ENCODE measurements around the gene EPS8L3.

The EPS8L3 gene

DNA sequence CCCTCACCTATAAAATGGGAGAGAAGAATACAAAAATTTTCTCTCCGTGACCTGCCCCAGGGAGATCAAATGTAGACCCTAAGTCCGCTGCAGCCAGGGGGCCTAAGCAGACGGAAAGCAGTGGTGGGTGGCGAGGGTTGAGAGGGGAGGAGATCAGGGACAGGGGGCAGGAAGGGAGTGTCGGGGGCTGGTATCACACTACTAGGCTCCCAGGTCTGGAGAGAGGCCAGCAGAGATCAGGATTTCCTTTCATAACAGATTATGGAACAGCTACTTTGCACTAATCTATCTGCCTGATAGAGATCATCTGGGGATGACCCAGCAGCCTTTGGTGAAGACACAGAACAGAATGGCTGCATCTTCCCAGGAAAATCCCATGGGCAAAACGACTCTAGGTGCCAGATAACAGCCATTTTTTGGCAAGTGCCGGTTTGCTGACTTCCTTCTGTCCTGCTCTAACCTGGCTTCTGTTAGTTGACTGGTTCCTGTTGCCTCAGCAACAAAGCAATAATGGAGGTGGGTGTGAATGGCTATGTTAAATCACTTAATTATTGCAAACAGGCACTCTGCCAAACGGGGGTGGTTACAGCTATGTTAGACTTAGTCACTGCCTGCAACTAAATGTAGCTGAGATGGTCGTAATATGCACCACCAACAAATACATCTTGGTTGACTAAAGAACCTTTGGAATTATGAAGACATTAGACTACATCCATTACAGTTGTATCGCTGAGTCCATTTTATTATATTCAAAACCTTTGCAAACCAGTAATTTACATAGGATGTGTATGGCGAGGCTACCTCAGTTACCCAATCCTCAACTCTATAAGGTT lies 30.0 kb upstream of the EPS8L3 start:
- peak; percentile 54 for DNase-seq

DNA sequence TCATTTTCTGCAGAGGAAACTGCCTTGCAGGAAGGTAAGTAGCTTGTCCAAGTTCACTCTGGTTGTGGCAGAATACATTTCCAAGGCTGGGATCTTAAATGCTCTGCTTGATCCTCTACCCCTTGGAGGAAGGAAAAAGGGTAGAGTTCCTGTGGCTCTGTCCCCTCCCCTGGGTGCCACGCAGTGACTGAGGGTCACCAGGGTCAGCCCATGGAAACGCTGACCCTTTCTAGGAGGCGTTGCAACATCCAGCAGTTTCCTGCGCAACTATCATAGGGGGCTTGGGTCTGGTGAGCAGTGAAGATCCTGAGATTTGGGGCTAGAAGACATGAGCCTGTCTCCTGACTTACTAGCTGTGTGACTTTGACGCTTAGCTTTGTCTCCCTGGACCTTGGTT lies 29.4 kb upstream of the EPS8L3 start:
- no peak for DNase-seq

DNA sequence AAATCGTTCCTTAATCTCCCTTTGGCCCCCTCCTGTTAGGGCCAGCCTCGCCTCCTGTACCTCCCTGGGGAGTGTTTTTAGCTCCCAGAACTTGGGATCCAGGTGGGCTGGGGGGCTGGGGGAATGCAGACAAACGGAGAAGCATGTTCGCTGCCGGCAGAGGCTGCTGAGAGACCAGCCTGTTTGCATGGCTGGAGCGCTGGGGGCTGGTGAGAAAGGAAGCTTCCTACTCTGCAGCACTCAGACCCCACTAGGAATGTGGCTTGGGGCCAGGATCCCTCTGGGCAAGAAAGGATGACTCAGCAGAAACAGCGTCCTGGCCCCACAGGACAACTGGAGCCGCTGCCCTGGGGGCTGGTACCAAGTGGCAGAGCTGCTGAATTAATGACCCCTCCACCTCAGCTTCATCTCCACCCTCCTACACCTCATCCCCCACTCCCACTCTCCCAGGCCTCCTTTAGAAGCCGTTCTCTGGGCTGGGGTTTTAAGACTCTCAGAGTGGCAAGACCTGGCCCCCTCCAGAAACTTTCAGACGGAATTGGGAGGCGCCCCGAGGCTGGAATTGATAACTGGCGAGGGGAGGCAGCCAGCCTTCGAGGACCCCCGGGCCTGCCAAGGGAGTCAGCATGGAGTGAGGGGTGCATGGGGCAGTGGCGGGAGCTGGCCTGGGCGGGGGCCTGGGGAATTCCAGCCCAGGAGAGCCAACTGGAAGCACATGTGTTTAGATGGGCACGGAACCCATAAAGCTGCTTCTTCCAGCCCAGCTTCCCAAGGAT lies 28.5 kb upstream of the EPS8L3 start:
- peak; percentile 17 for DNase-seq

DNA sequence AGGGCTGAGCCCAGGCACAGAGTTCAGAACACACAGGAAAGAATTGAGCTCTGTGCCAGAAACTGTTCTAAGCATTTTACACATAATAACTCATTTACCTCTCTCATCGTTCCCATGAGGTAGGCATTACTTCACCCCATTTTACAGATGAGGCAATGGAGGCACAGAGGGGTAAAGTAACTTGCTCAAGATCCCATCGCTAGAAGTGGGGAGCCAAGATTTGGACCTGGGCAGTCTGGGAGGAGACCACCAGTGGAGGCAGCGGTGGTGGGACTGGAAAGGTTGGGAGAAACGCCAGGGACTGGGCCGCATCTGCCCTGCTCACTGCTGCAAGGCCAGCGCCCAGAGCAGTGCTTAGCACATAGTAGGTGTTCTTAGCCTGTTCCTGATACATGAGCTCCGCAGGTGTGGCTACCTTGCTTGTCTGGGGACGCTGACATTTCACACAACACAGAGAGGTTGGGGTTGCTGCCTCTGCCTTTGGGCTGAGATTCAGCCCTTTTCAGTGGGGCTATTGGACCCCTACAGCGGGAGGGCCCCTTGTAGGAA lies 27.8 kb upstream of the EPS8L3 start:
- no peak for DNase-seq

DNA sequence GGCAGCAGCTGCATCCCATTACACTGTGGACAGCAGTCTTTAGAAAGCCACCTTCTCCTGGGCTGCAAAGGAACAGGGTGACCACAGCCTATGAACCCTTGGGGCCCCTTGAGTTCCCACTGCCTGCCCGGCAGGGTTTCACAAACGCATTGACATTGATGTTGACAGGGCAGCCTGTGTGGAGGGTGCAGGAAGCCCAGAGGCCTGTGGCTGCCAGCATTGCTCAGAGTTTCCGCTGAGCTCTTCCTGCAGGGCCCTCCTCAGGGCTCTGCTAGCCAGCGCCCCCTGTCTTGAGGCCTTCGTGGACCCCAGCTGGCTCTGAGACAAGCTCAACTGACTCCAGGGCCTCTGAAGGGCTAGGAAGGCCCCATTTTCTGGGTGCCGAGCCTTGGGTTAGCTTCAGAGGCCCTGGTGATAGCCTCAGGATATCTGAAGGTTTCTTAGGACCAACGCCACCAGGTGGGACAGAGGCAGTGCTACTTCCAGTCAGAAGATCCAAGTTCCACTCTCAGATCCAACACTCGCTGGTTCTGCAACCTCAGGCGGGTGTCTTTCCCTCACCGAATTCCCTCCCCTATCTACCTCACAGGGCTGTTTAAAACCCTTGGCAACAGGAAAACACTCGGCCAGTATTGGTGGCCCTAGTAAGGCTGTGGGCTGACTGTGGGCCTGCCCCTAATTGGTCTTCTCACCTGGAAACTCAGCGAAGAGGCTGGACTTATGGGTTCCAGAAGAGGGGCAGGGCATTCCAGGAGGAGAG lies 27.2 kb upstream of the EPS8L3 start:
- DNase-seq = no peak

DNA sequence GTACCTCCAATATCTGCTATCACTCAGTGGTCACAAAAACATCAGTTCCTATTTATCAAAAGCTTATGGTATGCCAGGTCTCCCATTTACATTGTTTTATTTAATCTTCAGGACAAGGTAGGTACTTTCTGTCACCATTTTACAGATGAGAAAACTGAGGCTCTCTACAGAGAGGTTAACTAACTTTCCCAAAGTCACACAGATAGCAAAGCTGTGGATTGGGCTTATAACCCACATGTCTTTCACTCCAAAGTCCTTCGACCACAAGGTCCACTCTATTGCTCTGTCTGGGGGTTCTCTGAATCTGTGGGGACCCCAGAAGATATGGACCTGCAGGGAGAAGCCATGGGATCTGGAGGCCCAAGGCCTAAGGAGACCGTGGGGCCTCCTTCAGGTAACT lies 26.6 kb upstream of the EPS8L3 start:
- DNase-seq = no peak

DNA sequence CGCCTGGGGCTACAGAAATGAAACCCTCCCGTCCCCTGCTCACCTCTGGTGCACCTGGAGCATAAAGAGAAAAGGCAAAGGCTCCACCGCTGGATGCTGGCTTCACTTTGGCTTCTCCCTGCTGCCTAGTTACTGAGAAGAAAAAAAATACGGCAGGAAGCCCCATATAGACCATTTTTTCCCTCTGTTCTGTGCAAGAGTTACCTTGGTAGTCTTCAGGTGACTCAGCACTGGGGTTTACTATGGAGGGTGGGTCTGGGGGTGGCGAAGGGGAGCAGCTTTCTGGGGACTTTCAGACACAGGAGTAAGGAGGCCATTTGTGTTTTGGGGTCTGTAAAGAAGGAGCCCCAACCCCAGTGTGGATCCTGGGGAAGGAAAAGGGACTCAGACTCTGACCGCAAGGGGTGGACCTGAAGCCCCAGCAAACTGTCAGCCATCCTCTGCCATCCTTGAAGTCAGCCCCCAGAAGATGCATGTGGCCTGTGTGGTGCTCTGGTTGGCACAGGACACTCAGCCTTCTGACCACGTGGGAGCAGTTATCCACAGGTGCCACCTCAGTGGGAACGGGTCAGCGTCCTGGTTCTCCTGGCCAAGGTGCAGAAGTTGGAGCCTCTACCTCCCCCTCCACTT lies 25.9 kb upstream of the EPS8L3 start:
- no peak for DNase-seq

DNA sequence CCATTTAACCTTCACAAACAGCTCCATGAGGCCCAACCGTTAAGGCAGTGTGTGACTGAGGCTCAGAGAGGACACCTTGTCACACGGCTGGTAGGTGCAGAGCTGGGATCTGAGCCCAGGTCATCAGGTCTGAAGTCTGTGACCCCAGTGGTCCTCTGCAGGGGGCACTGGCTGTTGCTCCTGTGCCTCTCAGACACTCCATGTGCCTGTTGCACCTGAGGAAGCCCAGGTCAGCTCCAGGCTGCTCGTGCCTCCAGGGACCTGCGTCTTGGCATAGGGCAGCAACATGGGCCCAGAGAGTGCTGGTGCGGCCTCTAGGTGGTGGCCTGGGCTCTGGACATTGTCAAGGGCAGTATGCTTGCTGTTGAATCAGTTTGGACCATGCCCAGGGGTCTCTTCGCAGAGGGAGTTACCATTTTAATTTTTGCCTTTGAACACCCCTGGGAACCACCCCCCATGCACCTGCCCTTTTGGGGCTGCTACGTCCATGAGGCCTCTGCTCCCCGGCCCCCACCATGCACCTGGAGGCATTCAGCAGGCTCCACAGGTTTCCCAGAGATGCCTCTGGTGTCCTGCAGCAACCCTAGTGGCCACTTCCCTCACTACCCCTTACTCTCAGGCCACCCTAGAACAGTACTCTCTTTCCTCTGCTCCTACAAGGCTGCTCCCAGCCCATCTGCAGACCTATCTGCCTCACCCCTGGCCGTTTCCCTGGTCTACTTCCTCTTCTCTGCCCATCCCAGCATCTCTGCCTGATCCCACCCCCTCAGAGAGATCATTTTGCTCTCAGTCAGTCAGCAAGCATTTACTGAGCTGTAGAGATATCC lies 25.2 kb upstream of the EPS8L3 start:
- no peak for DNase-seq

DNA sequence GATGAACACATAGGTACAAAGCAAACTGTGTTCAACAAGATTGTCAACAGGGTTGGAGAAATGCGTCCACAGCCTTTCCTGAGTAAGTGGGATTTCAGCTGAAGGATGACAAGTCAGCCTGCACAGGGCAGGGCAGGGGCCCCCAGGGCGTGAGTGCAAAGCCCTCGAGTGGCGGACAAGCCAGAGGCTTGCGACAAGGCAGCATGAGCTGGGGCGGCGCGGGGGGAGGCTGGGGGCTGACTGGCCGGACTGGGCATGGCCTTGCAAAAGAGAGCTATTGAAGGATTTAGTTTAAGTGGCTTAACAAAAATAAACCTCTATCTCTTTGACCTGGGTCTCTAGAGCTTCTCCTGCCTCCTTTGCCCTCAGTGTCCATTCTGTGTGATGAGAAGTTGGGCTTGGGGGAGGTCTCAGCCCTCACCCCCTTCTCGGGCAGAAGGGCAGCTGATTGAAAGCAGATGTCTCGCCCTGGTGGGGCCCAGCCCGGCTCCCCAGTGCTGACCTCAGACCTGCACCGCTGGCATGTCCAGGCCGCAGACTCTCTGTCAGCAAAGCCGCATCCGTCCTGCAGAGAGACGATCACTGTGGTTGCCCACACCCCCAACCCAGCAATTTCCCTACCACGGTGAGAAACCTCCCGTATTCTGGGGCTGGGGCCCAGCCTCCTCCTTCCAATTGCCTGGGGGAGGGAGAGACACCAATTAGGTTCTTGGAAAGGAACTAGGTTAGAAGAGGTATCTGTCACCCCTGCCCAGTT lies 24.3 kb upstream of the EPS8L3 start:
- DNase-seq = no peak

DNA sequence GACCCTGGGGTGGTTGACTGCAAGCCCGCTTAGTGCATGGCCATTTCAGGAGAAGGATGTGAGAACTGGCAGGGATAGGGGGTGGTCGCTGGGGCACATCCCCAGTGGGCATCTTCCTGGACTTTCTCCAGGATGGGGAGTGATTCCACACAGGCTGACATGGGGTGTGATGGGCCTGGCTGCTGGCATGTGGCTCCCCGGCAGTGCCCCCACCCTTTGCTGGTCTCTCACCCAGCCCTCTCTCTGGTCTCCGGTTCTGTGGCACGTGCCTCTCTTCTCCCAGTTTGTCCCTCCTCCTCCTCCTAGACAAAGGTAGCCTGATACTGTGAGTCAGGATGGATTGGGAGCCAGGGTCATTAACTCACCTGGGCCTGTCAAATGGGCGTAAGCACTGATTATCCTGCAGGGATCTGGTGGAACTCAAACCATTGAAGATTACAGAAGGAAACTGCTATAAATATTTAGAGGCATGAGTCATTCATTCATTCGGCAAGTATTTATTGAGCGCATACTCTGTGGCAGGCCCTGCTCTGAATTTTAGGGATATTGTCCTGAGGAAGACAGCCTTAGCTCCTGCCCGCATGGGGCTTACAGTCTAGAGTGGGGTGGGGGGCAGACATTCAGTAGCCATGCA lies 23.6 kb upstream of the EPS8L3 start:
- DNase-seq = no peak

DNA sequence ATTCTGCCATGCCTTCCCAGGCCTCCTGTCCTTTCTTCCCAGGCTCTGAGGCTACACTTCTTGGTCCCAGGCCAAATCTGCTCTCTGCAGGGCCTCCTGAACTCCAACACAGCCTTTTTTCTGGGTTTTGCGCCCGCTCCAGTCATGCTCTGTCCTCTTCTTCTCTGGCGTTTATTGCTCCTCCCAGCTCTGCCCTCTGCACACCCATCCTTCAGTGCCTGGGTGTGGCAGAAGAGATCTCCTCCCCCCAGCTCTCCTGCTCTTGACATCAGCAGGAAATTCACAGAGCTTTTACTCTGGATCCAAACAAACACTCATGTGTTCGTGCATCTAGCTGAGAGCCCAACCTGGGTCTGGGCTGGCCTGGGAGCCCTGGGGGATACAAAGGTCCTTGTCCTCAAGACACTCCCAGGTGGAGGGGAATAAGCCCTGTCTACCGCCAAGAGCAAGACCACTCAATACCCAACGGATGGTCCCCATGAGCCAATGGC lies 22.9 kb upstream of the EPS8L3 start:
- DNase-seq = no peak

DNA sequence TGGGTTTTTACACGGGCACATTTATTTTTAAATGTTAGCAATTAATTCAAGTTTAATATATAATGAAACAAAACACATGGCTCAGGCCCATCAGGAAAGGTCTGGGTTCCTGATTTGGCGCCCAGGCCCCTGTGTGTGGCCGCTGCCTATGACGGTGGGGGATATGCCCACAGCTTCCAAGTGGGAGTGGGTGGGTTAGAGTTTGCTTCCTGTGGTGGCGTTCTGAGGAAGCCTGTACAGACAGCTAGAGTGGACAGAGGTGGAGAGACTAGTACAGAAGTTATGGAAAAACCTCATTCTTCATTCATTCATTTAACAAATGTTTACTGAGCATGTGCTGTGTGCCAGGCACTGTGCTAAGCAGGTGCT lies 22.4 kb upstream of the EPS8L3 start:
- no peak for DNase-seq

DNA sequence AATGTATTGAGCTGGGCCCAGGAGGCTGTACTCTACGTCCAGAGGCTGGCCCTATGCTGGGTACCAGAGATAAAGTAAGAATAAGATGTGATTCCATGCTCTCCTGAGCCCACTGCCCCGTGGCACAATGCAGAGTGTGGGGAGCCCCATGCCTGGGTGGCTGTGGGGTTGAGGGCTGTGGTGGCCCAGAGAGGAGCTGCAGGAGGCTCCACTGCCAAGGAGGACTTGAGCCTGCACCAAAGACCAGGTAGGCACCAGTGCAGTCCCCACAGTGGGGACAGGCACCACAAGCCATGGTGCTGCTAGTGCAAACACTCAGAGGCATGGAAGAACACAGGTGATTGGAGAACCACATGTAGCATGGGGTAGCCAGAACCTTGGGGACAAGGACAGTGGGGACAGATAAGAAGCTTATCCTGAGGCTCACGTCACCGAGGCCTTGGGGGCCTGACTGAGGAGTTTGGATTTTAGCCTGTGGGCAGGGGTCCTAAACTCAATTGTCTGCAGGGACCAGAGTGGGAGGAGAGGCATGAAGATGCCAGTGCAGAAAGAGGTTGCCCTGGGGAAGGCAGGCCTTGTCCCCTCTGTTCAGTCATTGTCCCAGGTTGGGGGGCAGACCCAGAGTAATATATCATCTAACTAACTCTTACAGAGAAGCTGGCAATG lies 21.9 kb upstream of the EPS8L3 start:
- DNase-seq = no peak

DNA sequence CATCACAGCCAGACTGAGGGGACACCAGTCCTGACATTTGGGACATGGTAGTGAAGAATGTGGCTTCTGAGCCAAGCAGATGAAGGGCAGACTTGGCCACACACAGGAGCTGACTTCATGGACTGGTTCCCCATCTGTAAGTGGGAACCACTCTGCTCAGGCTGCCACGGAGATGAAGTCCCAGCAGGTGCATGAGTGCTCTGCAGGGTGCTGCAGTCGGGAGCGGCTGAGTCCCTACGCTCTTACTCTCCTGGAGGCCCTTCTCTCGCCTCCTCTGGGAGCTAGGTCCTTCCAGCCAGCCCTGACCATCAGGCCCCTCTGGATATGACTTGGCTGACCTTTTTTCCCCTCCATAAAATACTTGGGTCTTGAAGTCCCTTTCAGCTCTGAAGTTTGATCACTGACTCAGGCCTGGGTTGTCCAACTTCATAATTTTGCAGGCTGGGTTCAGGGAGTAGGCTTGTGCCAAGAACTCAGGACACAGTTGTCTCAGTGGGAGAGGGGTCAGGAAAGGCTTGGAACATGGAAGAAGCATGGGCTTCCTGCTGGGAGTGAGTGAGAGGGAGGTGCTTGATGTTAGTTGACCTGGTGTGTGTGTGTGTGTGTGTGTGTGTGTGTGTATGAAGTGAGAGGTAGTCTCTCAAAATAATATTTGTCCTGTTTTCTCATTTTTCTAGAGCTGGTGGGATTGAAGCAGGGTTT lies 21.0 kb upstream of the EPS8L3 start:
- DNase-seq = no peak

DNA sequence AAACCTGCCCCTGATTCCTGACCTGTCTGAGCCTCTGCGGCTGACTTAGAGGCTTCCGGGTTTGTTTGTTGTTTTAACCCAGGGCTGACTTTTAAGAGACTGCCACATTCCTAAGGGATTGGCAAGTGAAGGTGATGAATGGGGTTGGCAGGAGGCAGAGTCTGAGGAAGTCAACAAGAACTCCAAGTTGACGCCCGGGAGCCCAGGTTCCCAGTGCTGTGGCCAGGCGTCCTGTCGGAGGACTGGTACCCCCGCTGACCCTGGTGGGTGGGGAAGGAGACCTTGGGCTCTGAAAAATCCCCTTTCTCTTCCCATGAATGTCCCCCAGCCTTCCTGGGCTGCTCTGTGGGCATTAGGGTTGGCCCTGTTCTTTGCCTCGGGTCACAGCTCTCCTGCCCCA lies 19.7 kb upstream of the EPS8L3 start:
- no peak for DNase-seq

DNA sequence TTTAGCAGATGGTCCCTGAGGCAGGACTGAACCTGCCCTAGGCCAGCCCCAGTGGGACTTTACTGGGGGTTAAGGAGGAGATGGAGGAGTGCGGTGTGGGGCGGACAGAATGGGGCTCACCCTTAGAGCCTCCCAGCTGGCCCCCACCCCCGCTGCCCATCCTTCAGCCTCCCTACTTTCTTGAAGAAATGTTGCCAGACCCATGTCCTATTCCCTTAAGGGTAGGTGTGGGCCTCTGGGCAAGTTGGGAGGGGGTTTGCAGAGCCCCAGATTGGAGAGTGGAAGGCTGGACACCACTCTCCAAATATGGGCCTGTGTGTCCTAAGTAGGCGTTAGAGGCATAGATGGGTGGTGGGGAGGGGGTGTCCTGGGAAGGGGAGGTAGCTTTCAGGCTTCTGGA lies 19.2 kb upstream of the EPS8L3 start:
- DNase-seq = no peak

DNA sequence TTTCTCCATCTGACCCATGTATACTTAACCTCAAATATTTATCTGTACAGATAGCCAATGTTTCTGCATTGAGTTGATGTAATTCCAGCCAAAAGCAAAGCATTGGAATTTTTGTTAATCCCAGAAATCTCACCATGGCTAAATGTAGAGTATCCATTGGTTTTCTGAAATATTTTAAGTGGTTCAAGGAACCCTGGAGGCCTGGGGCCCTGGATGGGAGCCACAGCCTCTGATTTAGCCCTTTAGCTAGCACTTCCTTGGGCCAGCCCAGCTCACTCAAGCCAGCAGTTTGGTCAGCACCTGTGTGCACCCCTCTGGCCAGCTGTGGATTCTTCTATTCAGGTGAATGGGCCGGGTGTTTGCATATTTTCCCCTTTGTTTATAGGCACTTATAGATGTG lies 18.8 kb upstream of the EPS8L3 start:
- no peak for DNase-seq

DNA sequence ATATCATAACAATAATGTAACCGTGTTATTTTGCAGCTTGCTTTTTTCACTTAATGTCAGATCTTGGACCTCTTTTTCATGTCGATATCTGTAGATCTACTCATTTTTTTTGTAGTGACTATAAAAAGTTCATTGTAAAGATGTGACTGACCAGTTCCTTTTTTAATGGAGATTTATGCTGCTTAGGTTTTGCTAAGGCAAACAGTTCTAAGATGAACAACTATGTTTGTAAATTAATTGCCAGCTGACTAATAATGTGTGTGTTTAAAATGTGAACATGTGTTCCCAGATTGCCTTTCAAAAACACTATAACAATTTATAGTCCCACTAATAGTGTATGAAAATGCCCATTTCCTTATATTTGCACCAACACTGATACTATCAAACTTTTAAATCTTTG lies 18.1 kb upstream of the EPS8L3 start:
- no peak for DNase-seq

DNA sequence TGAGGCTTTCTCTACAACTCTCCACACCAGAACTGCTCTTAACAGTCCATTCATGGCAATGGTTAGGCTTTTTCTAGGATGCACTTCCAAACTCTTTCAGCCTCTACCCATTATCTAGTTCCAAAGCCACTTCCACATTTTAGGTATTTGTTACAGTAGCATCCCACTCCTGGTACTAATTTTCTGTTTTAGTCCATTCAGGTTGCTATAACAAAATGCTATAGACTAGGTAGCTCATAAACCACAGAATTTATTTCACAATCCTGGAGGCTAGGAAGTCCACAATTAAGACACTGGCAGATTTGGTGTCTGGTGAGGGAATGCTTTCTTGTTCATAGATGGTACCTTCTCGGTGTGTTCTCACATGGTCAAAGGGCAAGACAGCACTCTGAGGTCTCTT lies 17.3 kb upstream of the EPS8L3 start:
- no peak for DNase-seq

Data from NCI-H2107 (cell line).